Activated CD4-positive, alpha-beta T cell treated with anti-CD3 and anti-CD28 coated beads, Interleukin-2, amount 50 U/mL, for 24 hours (primary cell): ENCODE measurements around the gene WDR3.
"Not testable (repeated sequence)": the region's sequence is repeated elsewhere in the genome, so short reads cannot be mapped to it uniquely, and the experiment has no call there.

ENCODE experiments used
- DNase-seq, 2 donors: peaks; one replicate each; pipeline ENCODE4 v3.0.0-alpha.2; 2020; ENCODE audit warnings: low read depth in 1 of 2, low spot score in 1 of 2

Gene WDR3

DNA sequence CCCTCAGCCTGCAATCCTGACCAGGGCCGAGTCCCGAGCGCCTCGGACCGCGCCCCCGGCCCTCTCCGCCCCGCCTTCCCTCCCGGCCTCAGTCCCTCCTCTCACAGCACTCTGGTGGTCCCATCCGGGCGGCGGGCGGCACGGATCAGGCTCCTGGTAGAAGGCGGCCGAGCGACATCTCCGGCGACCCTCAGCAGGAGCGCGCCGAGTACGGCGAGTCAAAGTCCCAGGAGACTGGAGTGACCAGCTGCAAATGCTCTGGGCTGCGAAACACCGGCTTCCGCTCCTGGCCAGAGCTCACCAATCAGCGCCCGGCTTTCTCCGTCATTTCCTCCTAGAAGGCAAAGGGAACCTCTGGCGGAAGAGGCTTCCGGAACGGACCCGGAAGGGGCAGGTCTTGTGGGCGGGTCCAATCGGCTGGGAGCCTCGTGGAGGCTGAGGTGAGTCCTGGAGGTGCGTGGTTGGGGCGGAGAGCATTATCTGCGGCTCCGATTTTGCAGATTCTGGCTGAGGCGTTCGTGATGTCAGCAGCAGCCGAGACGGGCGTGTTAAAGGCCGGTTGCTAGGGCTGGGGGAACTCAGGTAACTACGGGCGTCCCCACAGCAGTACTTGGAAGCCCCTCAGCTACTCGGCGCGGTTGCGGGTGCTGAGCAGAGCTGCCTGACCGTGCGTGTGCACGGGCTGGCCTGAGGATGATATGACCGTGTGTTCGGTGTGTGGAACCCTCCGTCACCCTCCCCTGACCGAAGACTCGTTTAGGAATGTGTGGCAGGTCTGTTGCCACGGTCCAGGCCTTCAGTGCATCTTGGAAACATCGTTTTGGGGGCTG lies at the start of gene WDR3, which contains the start of gene GDAP2:
WDR3 (plus strand) TSS at position 397 of the 830 bp plus-strand sequence. CDS start 3,581 bp downstream, outside the sequence.
GDAP2 (minus strand) TSS at position 279 of the 830 bp plus-strand sequence. CDS start 9,264 bp downstream, outside the sequence.
- DNase-seq, result peak; percentile 82 to 95

DNA sequence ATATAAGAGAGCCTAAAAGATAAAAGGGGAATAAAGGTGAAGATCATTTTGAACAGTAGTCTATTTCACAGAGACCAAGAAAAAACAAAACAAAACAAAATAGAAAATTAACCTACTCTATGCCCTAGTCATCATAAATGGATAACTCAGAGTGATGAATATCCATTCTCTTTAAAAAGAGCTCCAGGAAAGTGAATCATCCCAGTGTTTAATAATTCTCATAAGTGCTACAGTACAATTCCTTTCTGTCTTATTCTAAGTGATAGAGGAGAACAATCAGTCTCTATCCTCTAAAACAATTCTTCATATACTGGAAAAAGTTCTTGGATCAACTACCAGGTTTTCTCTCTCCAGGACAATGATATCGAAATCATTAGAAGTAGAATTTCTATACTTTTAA lies 45.9 kb upstream of the WDR3 start:
- no peak for DNase-seq

DNA sequence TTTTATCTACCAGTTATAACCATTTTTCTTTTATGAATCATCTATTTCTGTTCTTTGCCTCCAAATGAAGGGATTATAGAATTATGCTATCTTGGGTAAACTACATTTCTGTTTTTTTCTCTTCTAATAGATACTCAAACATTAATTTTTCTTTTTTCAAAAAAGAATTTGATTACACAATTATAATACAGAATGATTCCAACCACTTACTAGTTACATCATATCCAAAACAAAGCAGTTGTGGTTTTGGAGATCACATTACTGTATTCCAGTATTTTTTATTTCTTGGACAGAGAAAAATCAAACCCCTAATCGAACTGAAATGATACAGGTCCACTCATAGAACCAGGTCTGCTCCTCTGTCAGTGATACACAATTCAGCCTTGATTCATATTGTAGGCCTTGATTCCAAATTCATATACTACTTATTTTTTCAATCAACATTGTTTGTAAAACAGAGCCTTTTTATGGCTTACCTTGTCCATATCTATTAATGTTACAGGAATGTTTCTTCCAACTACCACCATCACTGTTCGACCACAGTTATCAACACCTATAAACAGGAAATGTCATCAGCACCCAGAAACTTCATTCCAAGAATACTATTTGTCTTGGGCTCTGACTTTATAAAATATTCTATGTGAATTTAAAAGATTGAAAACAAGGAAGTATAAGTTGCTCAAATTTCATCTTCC lies 43.3 kb upstream of the WDR3 start:
- DNase-seq, result no peak

DNA sequence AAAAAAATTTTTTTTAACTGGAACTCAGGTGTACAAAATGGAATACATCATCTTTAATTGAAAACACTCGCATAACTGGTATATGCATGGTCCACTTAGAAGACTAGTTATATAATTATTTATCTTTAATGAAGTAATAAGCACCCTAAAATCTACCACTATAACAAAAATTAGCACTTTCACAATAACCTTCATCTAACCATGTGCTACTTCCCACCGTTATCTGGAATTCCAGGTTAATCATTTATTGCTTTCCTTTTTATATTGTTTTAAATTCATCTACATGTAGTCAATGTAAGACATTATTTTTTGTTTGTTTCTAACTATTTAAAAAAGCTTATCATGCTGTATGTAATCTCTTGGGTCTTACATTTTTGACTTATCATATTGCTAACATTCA lies 39.1 kb upstream of the WDR3 start:
- DNase-seq, result no peak

DNA sequence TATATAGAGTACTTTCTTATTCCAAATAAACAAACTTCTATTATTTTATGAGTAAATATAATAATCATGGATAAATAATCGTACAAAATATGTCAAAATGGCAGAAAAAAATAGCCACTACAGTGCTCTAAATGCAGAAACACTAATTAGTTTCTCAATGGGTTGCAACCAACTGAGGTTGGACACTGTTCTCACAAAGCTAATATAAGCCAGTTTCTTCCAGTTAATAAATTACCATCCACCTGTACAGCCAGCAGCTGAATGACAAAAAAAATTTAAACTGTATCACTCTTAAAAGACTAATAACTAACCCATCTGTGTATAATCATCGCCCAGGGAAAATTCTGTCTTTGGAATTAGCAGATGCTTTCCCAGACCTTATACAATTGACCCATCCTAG lies 37.0 kb upstream of the WDR3 start:
- DNase-seq, result no peak

DNA sequence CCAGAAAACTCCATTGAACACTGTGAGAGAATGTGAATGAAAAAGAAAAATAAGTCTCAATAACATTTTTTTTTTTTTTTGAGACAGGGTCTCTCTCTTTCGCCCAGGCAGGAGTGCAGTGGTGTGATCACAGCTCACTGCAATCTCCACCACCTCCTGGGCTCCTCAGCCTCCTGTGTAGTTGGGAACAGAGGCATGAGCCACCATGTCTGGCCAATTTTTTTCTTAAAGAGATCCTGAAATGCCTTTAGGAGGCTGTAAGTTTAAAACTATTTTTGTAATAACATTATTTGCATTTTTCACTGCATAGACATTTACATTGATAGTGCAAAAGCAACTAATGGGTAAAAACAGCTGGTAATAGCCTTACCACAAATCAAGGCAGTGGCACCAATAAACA lies 35.5 kb upstream of the WDR3 start:
- DNase-seq, result no peak

DNA sequence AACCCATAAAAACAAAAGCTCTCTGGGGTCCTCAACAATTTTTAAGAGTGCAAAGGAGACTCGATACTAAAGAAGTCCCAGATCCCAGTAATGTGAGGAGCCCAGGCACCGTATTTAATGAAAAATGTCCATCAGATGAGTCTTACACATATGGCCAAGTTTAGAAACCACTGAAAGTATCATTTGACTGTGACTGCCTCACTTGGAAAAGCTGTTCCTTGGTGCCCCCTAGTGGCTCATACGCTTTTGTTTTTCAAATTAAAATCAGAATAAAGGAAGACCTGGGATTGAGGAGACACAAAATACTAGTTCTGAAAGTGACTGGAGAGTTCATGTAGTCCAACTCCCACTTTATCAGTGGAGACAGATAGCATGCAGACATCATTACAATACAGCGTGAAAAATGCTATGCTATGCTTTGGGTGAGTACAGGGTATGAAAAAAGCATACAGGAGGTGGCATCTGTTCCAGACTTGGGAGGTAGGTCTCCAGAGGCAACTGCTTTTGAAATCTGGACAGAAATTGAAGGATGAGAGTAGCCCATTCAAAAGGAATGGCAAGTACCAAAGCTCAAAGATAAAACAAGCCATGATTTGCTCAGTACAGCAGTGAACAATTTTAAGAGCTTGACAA lies 33.9 kb upstream of the WDR3 start:
- DNase-seq, result peak; percentile 12 to 46

DNA sequence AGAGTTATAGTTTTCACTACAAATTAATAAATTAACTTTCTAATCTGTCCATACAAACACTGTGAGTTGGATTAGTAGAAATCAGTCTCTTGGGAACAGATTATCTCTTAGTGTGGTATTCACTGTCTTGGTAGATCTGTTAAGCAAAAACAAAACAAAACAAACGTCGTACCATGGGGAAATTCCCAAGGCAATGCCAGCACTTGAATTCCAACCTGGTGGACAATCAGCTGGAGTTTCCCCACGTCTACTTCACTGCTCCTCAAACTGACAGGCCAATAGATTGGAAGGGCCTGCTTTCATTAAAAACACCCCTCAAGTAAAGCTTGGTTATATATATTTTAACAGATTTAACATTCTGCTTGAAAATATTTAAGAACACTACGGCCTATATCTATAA lies 32.0 kb upstream of the WDR3 start:
- DNase-seq, result no peak

DNA sequence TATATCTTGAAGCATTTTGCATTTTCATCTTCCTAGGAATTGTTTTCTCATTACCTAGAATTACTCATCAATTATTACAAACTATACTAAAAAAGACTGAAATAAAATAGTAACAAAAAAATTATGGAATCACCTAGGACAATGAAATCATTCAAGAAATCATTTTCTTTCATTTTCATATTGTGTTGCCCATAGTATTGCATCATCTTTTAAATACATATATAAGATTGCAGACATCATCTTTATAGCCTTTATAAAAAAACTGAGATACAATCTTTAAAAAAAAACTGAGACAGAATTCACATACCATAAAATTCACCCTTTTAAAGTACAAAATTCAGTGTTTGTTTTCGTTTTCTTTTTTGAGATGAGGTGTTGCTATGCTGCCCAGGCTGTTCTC lies 29.7 kb upstream of the WDR3 start:
- DNase-seq, result no peak

DNA sequence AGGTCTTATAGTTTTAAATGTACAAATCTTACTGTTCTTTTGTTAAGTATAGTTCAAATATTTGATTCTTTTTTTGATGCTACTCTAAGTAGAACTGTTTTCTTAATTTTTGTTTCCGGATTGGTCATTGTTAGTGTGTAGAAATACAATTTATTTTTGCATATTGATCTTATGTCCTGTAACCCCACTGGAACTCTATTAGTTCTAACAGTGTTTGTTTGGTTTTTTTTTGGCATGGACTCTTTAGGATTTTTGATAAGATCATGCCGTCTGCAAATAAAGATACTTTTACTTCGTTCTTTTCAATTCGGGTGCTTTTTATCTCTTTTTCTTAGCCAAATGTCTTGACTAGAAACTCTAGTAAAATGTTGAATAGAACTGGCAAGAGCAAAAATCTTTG lies 26.6 kb upstream of the WDR3 start:
- no peak for DNase-seq

DNA sequence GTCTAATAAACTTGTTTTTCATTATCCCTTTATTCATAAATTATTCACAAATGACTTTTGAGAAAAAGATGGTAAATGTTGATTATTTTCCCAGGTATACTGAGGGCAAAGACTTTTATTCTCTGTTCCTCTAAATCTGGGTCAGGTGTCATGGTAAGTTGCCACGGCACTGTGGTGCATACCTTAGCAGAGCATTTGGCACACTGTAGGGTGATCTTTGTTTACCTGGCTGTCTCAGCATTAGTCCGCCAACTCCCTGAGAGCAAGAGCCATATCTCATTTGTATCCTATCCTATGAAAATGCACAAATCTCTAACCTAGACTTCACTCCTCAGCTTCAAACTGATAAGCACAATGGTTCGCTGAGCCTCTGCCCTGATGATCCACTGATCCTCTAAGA lies 25.1 kb upstream of the WDR3 start:
- DNase-seq, result no peak

DNA sequence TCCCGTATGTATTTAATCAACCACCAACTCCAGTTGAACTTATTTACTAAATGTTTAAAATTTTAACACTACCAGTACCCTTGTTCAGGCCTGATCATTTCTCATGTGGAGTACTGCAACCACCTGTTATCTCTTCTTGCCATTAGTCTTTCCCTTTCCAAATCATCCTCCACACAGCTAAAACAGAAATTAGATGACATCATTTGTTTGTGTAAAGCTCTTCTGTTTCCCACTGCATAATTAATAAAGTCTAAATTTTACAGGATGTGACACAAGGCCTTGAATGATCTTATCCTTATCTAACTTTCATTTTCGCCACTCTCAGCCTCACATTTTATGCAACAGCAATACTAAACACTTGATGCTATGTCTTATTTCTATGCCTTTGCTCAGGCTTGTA lies 24.5 kb upstream of the WDR3 start:
- no peak for DNase-seq

DNA sequence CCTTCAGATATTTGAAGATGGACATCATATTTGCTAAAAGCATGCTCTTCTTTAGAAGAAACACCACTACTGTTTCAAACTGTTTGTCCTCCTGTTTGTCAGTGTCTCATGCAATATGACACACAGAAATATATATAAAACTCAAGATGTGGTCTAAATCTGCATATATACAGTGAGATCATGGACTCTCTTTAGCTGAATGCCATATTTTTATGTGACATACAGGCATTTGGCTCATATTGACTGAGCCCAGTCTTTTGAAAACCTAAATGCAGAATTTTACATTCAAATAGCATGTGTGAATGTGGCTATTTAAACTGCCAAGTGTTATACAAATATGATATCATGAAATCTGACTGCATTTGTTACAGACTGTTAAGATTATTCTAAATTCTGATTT lies 18.5 kb upstream of the WDR3 start:
- DNase-seq, result no peak

DNA sequence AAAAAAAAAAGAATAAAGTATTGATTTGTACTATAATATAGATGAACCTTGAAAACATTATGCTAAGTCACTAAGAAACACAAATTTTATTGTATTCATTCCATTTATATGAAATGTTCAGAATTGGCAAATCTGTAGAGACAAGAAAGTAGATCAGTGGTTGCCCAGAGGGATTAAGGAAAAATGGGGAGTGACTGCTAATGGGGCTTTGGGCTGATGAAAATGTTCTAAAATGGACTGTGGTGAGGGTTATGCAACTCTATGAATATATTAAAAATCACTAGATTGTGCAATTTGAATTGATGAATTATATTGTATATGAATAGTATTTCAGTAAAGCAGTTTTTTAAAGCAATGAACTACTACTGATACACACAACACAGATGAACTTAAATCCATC lies 10.2 kb upstream of the WDR3 start:
- no peak for DNase-seq

DNA sequence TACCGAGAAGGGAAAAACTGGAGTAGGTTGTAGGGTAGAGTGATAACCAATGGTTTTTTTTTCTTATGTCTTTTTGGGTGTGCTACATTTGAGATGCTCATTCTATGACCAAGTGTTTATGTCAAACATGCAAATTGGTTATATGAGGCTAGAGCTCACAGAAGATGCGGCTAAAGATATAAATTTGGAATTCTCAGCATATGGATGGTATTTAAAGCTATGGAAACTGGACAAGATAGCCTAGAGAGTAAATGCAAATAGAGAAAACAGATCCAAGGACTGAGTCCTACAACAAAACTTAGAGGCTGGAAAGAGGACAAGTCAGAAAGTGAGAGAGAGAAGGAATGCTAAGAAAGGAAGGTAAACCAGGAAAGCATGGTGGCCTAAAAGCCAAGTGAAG lies 7.5 kb upstream of the WDR3 start:
- DNase-seq, result no peak

DNA sequence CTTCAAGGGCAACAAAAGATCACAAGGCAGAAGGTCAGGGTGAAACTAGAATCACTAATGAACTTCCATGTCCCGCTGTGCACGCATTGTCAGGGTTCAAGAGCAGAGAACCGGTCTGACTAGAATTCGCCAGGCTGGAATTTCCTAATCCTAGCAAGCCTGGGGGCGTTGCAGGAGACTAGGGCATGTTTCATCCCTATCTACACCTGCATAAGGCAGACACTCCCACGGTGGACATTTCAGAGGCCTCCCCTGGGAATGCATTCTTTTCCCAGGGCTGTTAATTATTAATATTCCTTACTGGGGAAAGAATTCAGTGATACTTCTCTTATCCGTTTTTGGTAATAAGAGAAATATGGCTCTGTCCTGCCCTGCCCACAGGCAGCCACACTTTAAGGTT lies 6.8 kb upstream of the WDR3 start:
- DNase-seq, result not testable (repeated sequence)

DNA sequence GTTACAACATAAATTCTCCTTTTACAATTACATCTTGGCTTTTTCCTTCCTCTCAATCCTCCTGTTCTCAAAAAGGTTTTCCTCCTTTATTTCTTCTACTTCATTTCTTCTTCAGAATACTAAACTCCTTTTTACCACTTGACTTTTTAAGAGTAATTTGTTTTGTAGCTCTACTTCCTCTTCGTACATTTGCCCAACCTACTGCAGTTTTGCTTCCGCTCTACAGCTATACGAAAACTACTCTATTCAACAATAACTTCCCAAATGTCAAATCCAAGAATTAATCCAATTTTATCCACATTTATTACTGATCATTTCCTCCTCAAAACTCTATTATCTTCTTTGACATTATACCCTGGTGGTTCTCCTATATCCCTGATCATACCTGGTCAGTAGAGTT lies 3.6 kb upstream of the WDR3 start:
- no peak for DNase-seq

DNA sequence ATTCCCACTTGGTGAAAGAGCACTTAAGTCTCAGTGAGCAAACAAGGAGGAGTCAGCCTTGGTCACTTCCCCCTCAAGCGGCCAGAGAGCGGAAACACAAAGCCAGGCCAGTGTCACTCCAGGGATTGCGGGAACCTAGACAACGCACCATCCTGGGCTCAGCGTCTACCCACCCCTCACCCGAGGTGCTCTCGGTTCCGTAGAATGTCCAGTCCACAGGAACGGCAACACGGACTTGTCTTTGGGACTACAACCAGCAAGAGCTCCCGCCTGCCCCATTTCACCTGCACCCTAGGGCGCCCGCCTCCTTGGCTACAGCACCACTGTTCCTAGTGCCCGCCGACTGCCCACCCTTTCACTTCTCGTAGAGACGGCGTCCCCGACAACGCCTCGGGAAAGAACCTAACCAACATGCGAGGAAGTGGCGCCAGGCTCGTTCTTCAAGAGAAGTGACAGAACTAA lies 627 bp upstream of the WDR3 start:
- DNase-seq, result no peak

DNA sequence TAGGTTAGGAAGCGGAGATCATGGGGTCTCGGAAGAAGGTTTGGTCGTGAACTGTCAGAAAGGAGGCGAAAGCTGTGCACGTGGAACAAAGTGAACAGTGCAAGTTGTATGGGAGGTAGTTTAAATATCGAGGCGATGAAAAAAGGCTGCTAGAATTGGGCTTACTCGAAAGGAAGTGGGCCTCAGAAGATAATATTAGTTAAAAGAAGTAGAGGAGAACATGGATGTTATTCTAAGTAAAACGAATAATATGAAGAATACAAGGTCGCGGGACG lies 571 bp downstream of the WDR3 start:
- no peak for DNase-seq

DNA sequence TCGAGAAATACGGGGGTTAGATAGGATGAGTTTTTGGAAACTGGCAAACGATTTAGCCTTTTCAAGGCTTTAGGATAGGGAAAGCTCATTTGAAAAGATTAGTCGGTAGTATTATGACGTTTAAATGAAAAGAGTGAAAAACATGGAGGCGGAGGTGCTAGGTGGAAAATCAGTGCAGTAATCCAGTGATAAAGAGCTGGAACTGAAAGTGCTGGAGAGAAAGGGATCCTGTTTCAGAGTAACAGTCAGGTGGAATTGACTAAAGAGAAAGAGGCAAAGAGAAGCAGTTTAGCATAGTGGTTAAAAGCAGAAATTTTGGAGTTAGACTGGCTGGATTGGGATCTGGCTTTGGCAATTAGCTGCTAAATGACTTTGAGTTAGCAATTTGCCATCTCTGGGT lies 945 bp downstream of the WDR3 start:
- DNase-seq, result no peak

DNA sequence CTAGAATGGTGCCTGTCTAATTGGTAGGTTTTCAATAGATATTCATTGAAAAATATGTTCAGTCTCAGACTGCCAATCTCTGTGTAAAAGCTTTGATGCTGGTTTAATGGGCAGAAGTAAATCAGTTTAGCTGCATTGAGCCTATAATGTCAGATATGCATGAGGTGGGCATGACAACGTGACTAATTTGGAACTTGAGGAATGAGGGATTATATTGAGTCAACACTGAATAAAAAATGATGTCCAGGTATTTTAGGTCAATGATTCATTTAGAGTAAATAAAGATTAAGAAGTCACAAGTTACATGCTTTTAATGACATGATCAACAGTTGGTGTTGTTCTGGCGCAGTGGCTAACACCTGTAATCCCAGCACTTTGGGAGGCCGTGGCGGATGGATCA lies 3.0 kb downstream of the WDR3 start:
- no peak for DNase-seq

DNA sequence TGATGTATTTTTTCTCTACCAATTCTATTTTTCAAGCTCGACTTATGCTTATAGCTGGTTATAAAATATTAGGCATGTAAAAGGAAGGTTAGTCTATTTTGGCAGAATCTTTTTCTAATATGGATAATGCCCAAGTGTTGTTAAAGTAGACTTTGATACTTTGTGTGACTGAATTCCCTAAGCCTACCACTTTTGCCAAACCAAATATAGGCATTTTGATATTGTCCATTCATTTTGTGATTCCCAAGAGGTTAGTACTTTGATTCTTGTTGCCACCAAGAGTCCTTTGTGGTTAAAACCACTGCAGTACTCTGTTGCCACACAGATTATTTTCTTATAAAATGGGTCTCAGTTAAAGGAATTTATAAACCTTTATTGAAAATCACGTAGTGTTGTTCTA lies 4.2 kb downstream of the WDR3 start:
- DNase-seq, result no peak
